ENCODE results near the gene LRRC14B.
"Not testable (repeated sequence)": the region's sequence is repeated elsewhere in the genome, so short reads cannot be mapped to it uniquely, and the experiment has no call there.

The LRRC14B gene

GRCh38 chr5:243683-244367 is 52.5 kb downstream of the LRRC14B start:
- not testable (repeated sequence) for DNase-seq

- DNase-seq, result not testable (repeated sequence)
Observed at GRCh38 chr5:245717-246116, 54.4 kb downstream of the LRRC14B start.
